ENCODE data around the gene TBCK.
"Not testable (repeated sequence)": the region's sequence is repeated elsewhere in the genome, so short reads cannot be mapped to it uniquely, and the experiment has no call there.

TBCK gene

DNA sequence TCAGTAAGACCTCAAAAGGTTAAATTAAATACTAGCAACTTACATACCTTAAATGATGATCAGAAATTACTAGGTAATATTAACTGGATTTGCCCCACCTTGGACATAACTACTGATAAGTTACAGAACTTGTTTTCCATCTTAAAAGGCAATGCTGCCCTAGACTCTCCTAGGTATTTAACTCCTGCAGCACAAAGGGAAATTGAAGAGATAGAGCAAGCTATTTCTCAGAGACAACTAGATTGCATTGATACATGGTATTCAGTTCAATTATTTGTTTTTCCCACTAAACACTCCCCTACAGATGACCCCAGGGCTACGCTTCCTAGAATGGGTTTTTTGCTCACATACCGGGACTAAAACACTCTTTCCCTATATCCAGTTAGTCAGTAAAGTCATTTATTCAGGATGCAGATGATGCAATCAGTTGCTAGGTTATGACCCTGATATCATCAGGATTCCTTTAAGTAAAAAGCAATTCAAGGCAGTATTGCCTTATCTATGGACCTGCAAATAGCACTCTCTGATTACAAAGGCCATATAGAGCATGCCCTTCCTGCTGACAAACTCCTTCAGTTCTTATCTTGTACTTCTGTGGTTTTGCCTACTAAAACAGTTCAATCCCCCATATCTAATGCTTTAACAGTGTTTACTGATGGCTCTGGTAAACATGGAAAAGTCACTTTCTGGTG lies 204.1 kb downstream of the TBCK start:
- not testable (repeated sequence) for DNase-seq (ENCODE audit: low spot score)

DNA sequence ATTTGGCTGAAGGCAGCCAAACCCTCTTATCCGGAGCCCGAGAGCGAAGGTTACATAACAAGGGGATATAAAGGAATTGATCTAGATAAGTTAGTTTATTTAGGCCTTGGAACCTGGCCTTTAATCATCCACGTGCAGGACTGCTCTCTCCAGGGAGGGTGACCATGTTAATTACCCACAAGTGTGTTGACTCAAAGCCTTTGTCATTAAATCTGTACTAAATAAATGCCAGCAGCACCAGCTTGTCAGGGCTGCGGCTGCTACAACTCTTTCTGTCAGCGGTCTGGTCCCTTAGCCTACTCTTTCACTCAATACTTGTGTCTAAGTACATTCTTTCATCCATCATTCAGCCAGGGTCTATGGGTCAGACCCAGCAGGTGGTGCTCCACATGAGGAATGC lies 206.1 kb downstream of the TBCK start:
- no peak for DNase-seq (ENCODE audit: low spot score)

DNA sequence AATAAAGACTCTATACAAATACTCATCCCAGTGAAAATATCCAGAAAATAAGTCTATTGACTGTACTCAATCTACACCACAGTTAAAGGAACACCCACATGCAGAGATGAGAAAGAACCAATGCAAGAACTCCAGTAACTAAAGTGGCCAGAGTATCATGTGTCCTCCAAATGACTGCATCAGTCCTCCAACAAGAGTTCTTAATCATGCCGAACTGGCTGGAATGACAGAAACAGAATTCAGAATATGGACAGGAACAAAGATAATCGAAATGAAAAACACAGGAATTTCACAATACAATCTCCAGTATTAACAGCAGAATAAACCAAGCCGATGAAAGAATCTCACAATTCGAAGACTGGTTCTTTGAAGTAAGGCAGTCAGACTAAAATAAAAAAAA lies 210.3 kb downstream of the TBCK start:
- DNase-seq (ENCODE audit: low spot score) = no peak

DNA sequence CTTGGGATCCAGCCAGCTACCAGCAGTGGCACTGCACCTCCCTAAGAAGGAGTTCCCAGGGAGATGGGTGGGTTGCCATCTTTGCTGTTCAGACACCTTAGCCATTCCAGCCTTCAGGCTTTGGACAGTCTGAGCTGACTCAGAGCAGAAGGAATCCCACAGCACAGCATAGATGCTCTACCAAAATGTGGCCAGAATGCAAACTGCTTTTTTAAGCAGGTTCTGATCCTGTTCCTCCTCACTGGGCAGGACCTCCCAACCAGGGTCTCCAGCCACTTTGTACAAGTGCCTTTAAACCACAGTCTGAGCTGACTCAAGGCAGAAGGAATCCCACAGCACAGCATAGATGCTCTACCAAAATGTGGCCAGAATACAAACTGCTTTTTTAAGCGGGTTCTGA lies 211.7 kb downstream of the TBCK start:
- no peak for DNase-seq (ENCODE audit: low spot score)

DNA sequence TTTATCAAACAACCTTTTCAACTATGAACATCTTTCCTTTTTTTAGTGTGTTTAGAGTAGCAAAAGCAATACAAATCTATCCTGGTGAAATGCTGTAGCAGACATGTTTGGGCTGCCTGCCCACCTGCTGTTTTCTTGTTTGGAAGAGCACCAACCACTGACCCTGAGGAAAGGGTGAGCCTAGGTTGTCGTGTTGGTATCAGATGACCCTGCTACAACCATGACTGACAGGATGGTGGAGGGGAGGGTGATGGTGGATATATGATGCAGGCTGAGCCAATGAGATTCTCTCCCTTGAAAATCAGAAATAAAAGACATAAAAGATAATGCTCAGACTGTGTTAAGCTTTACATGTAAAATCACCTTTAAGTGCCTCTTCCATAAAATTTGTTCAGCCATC lies 219.6 kb downstream of the TBCK start:
- DNase-seq (ENCODE audit: low spot score) = peak; percentile 41

DNA sequence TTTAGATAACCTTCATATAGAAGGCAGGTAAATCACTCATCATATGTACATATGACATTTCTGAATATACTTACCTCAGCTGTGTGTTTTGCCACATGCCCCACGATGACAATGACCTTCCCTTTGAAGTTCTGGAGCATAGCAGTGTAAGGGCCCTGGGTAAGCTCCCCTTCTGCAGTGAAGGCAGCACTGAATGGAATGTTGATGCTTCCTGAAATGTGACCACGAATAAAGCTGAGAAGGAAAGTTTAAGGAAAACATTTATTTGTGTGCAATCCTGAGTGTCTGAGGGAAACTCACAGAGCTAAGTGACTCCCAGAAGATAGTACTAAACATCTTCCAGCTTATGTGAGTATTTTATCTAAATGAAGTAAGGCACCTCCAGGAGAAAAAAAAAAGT lies 220.6 kb downstream of the TBCK start:
- DNase-seq (ENCODE audit: low spot score) = peak; percentile 9

DNA sequence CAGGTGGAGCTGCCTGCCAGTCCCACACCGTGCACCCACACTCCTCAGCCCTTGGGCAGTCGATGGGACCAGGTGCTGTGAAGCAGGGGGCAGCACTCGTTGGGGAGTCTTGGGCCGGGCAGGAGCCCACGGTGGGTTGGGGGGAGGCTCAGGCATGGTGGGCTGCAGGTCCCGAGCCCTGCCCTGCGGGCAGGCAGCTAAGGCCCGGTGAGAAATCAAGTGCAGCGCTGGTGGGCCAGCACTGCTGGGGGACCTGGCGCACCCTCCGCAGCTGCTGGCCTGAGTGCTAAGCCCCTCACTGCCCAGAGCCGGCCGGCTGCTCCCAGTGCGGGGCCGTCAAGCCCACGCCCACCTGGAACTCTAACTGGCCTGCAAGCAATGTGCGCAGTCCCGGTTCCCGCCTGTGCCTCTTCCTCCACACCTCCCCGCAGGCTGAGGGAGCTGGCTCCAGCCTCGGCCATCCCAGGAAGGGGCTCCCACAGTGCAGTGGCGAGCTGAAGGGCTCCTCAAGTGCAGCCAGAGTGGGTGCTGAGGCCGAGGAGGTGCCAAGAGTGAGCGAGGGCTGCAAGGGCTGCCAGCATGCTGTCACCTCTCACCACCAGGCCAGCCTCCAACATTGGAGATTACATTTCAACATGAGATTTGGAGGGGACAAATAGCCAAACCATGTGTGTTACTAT lies 223.5 kb downstream of the TBCK start:
- DNase-seq (ENCODE audit: low spot score) = no peak

DNA sequence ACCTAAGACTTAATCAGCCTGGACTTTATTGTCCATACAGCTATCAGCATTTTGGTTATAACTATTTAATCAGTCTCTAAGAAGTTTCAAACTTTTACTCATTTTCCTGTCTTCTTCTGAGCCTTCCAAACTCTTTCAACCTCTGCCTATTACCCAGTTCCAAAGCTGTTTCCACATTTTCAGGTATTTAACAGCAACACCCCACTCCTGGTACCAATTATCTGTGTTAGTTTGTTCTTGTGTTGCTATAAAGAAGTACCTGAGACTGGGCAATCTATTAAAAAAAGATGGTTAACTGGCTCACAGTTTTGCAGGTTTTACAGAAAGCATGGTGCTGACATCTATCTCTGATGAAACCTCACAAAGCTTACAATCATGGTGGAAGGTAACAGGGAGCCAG lies 225.2 kb downstream of the TBCK start:
- DNase-seq (ENCODE audit: low spot score) = no peak

DNA sequence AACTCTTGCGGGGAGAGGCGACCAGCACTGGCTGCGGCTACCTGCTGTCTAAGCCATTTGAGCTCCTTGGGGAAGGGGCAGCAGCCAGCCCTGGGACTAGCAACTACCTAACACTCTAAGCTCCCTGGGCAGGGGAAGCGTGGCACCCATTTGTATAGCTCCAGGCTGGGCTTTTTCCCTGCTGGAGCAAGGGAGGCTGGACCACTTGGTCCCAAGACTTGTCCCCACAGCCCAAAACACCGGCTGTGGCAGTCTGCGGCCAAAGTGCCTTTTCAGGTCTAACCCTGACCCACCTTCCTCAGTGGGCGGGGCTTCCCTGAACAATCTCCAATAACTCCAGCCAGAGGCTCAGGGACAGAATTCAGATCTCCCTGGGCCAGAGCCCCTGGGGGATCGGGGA lies 232.9 kb downstream of the TBCK start:
- DNase-seq (ENCODE audit: low spot score) = no peak

DNA sequence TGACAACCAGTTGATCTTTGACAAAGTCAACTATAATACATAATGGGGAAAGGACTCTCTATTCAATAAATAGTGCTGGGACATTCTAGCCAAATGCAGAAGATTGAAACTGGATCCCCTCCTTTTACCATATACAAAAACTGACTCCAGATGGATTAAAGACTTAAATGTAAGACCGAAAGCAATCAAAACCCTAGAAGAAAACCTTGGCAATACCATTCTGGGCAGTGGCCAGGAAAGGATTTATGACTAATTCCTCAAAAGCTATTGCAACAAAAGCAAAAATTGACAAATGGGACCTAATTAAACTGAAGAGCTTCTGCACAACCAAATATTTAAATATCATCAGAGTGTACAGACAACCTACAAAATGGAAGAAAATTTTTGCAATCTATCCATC lies 235.6 kb downstream of the TBCK start:
- no peak for DNase-seq (ENCODE audit: low spot score)

DNA sequence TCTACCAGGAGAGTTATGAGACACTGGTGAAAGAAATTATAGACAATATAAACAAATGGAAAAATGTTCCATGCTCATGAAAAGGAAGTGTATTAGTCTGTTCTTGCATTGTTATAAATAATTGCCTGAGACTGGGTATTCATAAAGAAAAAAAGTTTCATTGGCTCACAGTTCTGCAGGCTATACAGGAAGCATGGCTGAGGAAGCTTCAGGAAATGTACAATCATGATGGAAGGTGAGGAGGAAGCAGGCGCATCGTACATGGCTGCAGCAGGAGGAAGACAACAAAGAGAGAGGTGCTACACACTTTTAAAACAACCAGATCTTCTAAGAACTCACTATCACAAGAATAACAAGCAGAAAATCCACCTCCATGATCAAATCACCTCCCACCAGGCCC lies 236.4 kb downstream of the TBCK start:
- DNase-seq (ENCODE audit: low spot score) = no peak

DNA sequence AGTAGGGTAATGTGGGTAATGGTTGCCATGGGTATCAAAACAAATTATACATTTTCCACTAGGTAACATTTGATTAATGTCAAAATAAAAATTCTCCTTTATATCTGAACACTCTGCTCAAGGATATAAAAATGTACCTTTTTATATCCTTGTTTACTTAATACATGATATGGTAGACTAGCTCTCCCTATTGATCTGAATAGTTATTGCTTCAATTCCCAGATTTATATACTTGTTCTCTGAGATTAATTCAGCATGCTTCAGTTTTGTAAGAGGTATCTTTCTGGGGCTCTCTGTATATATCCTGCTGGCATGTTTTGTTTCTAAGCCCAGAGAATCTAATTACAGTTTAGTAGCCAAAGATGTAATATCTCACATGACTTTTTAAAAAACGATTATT lies 251.0 kb downstream of the TBCK start:
- DNase-seq (ENCODE audit: low spot score) = no peak

DNA sequence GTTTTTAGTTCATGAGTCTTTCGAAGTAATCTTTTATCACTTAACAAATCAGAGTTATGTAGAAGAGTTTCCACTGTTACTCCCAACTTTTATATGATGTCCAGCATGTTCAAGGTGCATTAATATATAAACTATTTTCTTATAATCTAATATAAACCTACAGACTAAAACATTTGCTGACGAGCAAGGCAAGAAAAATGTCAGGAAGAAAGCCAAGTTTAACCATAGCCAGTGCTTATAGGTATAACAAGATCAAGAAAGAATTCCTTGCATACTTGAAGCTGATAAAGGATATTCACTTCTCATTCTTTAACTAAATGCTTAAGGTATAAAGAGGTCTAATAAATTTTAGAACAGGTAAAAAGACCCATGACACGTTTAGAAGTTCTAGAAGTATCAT lies 253.0 kb downstream of the TBCK start:
- DNase-seq (ENCODE audit: low spot score) = no peak

DNA sequence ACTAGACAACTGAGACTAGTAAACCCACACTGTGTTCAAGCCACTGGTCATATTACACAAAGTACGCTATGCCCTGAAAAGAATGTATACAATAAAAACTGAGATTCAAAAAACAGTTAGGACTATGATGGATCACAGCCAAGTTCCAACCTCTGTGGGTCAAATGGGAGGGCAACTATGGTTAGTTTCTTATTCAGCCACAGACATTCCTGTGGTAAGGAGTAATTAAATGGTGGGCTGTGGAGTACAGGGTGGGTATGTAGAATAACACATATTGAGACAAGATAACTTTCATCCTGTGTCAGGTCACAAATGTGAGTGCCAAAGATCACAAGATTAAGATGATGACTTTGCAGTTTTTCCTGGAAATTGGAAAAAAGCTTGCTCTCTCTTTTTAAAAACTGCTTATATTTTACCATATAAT lies 253.5 kb downstream of the TBCK start:
- DNase-seq (ENCODE audit: low spot score) = no peak

DNA sequence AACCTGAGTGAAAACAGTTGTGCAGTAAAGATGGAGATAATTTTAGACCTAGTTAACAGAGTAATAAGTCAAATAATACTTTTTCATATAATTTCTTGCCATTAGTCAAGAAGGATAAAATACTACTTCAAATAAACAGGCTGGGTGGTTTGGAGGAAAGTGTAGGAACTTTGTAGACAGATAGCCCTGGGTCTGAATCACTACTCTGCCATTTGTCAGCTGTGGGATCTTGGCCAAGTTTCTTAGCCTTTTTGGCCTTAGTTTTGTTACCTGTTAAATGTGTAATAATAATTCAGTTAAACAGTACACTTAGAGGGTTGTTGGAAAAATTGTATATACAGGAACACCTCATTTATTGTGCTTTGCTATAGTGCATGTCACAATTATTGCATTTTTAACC lies 257.1 kb downstream of the TBCK start:
- DNase-seq (ENCODE audit: low spot score) = no peak

DNA sequence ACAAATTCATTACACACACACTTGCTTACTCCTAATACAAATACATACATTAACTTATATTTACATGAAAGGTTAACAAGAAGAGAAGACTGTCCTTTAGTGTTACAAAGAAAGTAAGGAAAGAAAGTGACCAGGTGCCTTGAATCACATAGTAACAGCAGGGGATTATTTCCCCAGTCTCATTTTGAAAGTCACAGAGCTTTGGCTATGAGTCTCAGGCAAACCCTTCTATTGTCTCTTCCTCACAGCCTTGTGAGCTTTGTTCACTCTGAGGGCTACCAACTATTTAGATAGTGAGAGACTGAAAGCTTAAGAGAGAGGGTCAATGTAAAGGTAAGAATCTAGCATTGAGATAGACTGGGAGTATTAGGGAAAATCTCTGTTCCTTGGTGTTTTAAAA lies 259.1 kb downstream of the TBCK start:
- DNase-seq (ENCODE audit: low spot score) = peak; percentile 29

DNA sequence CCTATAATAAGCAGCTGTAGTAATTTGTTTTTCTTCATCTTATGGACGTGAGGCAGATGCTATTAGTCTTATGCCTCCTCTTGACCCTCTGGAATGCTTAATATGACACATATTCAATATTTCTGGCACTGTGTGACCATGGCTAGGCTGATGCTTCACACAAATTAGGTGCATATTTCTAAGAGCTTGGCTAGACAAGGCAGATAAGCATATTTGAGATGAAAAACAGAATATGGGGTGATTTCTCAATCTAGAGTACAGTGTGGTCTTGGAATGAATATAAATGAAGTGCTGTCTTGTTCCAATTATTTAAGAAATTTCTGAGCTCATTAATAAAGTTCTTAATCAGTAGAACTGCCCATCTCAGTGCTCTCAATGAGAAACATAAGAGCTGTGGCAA lies 264.5 kb downstream of the TBCK start:
- DNase-seq (ENCODE audit: low spot score) = no peak

DNA sequence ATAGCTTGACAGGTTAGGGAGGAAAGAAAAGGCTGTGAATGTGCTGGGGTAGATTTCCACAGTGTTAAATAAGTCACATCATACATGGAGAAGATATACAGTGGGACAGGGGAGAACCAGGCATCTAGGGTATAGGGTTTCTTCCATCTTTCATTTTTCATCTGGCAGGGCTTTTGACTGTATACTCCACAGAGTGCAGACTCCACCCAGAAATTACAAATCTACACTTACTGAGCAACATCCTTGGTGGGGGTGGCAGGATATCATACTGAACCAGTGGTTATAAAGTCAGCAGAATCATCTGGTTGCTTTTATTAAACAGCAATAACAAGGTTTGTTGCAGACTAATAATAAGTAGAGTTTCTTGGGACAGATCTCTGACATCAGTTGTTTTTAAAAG lies 266.5 kb downstream of the TBCK start:
- no peak for DNase-seq (ENCODE audit: low spot score)

DNA sequence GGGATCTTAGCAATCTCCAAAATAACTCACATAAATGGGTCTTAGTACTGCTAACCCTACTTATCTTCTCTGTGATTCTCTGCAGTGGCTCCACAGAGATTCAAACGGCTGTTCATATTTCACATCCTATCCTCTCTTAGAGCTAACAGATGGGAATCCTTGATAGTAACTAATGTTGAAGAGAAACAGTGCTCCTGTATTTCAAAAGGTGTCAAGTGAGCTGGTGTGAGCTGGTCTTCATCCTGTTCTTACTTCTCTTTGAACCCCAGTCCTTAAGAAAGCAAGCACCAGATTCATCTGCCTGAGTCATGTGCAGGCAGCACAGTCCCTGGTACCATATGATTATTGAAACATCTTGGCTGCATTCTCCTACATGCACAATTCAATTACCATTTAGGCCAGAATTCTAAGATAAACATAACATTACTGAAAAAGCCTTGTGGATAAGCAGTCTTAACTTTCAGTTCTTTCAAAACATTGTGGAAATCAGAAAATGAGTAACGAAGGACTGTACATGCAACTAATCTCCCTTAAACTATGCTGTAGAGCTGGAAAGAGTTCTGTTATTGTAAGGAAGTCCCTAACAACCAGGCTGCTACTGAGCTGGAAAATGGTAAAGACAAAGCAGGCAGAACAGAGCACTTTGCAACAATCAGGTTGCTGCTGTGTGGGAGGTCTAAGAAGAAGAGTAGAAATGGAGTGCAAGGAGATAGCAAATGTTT lies 267.6 kb downstream of the TBCK start:
- no peak for DNase-seq (ENCODE audit: low spot score)

DNA sequence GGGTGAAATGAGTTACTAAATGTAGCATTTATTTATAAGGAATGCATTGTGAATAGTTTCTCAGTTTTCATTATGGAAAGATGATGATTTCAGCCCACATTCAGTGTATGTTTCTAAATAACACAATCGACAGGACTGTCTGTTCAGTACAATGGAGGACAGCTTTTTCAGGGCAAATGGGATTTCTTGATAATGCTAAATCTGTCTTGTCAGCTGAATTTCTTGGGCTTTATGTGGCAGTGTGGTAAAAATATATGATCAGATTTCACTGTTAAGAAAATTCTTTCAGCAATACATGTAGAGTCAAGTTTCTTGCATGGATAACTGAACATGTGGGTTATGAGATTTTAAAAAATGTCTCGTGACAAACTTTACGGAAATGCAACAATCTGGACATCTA lies 269.9 kb downstream of the TBCK start:
- no peak for DNase-seq (ENCODE audit: low spot score)

DNA sequence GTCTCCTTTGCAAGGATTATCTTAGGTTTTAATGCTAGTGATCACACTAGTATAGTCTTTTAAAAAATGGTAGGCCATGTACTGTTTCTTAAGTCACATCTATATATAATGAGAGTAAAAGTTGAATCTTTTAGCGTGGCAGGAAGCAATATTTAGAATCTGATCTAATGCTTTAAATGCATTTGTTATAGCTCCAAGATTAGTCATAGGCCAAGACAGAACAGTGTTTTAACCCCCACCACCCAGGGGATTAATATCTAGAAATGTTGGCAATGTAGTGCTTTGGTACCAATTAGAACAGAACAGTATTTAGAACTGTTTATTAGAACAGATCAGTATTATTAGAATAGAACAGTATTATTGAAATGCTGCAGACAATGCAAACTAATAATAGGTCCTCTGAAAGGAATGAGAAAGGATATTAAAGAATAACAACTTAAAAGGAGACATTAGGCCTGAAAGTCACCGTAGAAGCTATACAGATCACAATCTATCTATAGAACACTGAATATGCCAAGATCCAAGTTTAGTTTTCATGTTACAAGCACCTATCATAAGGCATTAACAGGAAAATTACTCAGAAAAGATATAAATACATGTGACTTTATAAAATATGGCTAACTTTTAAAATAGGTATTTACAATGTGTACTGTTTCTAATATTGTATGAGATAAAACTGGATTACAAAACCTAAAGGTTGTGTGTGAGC lies 274.6 kb downstream of the TBCK start:
- no peak for DNase-seq (ENCODE audit: low spot score)

DNA sequence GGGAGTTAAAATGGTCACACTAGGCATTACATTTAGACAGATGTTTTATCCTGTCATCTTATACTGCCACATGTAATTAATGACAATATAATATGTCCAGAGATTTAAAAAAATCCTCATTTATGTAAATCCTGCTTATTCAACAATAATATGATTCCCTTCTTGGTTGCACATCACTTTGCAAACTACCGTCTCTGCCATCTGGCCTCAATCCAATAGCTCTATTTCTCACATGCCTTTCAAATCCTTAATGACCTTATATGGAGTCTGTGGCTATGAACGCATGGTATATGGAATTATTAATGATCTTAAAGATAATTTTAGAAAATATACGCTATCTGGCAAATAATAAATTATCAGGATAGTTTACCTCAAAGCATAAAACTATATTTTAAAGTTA lies 276.2 kb downstream of the TBCK start:
- no peak for DNase-seq (ENCODE audit: low spot score)

DNA sequence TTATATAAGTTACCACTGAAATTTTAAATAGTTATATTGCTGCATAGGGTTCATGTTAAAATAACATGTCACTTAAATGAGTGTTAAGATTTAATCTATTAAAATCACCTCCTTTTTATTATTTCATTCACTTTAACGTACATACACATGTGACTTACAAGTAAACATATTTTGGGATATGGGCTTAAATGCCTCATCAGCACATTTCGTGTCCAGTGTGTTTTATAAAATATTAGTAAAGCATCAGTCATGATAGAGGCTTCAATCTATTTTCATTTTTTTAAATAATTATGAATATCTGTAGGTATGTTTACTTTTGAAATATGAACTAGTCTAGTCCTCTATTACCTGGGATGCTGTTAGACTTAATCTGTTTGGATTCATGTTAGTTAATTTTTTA lies 277.1 kb downstream of the TBCK start:
- DNase-seq (ENCODE audit: low spot score) = no peak

Measured in iPS-NIHi11 (cell line).